Fibroblast of lung (primary cell): ENCODE results near the gene RELA.

Source experiments
- EZH2 ChIP-seq: IDR thresholded peaks from 2 replicates; pipeline ENCODE4 v1.5.1; 2012; ENCODE audit warnings: low read length, control low read depth, mild to moderate bottlenecking; ENCODE audit errors: missing control alignments
- TF ChIP-seq, protein P1 (sequence below), 2 donors: IDR thresholded peaks in 1 of 2; conservative IDR thresholded peaks in 1 of 2; 1 replicate in 1 of 2; 2 replicates in 1 of 2; pipeline ENCODE4 v1.5.1; 2011 to 2012; ENCODE audit warnings: low read length in 2 of 2, control low read depth in 1 of 2, inconsistent platforms in 1 of 2, low read depth in 1 of 2, mild to moderate bottlenecking in 1 of 2

DNA sequence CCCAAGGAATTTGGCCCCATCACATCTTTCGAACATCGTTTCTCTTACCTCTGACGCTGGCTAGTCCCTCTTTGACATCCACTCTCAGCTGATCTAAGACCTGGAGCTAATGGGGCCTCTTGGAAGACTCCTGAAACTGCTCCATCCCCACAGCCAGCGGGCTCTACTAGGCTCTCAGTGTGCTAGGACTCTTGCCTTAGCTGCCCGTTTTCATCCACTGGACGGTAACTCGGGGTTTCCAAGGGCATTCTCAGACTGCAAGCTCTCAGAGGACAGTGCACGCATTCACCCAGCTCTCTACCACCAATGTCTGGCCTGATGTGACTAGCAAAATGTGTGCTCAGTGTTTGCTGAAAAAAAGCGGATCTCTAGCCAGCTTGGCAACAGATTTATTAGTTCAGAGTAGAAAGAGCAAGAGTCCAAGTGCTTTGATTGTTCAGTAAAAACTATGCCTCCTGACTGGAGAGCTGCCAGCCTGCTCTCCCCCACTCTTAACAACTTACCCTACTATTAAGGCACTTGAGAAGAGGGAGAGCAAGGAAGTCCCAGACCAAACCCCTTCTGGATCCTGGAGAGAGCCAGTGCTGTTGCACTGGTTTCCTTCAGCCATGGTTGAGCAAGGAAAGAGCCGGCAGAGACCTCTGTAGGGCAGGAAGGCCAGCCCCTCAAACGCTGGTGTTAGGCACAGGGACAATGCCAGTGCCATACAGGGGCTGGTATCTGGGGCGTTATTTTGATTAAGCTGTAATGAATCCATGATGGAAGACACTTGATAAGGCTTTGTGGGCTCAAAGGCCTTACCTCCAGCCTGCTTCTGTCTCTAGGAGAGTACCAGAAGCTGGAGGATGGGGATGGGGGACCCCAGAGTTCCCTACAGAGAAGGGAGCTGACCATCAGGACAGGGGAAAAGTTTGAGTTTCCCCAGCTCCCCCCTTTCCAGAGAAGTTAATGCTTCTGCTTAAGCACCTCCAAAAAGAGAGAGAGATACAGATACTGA, 9.2 kb downstream of the RELA start:
- TF ChIP-seq, protein P1, sequence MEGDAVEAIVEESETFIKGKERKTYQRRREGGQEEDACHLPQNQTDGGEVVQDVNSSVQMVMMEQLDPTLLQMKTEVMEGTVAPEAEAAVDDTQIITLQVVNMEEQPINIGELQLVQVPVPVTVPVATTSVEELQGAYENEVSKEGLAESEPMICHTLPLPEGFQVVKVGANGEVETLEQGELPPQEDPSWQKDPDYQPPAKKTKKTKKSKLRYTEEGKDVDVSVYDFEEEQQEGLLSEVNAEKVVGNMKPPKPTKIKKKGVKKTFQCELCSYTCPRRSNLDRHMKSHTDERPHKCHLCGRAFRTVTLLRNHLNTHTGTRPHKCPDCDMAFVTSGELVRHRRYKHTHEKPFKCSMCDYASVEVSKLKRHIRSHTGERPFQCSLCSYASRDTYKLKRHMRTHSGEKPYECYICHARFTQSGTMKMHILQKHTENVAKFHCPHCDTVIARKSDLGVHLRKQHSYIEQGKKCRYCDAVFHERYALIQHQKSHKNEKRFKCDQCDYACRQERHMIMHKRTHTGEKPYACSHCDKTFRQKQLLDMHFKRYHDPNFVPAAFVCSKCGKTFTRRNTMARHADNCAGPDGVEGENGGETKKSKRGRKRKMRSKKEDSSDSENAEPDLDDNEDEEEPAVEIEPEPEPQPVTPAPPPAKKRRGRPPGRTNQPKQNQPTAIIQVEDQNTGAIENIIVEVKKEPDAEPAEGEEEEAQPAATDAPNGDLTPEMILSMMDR (conservative IDR thresholded peaks at IDR 0.05 in 1 of 2, IDR thresholded peaks at IDR 0.05 in 1 of 2; ENCODE audit: low read depth in 1 of 2, low read length in 2 of 2): no peak
- no peak for TF ChIP-seq EZH2
